Measurements from ENCODE around the gene RARRES2.

DNA sequence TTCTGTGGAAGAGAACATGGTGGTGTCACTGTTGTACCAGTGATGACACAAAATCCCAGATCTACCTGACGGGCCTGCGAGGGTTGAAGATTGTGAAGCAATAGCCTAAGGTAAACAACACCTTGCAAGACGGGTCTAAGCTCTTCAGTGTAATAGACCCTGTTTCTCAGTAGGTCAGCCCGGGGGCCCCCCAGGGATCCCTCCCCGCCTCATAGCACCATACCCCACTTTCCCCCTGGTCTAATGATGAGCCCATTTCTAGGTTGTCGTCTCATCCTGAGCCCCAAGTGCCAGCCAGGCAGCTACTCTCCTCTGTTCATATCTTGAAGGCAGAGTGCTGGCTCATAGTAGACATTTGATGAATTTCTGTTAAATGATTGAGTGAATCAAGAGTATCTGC lies 15.5 kb downstream of the RARRES2 start:
- TF ChIP-seq NPAS2 (CRISPR knock-in tag; IDR thresholded peaks at IDR 0.05; ENCODE audit: borderline replicate concordance) (no peak), BHLHE40 (IDR thresholded peaks at IDR 0.05; ENCODE audit: low read depth, low read length) (no peak), JUN (IDR thresholded peaks at IDR 0.05) (no peak), RFX5 (IDR thresholded peaks at IDR 0.05) (no peak), KDM1A (IDR thresholded peaks at IDR 0.05; ENCODE audit: low read depth) (no peak), HDAC2 (IDR thresholded peaks at IDR 0.05) (no peak)
- TF ChIP-seq, protein P1, sequence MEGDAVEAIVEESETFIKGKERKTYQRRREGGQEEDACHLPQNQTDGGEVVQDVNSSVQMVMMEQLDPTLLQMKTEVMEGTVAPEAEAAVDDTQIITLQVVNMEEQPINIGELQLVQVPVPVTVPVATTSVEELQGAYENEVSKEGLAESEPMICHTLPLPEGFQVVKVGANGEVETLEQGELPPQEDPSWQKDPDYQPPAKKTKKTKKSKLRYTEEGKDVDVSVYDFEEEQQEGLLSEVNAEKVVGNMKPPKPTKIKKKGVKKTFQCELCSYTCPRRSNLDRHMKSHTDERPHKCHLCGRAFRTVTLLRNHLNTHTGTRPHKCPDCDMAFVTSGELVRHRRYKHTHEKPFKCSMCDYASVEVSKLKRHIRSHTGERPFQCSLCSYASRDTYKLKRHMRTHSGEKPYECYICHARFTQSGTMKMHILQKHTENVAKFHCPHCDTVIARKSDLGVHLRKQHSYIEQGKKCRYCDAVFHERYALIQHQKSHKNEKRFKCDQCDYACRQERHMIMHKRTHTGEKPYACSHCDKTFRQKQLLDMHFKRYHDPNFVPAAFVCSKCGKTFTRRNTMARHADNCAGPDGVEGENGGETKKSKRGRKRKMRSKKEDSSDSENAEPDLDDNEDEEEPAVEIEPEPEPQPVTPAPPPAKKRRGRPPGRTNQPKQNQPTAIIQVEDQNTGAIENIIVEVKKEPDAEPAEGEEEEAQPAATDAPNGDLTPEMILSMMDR (IDR thresholded peaks at IDR 0.05): no peak
- TF ChIP-seq, protein P2, sequence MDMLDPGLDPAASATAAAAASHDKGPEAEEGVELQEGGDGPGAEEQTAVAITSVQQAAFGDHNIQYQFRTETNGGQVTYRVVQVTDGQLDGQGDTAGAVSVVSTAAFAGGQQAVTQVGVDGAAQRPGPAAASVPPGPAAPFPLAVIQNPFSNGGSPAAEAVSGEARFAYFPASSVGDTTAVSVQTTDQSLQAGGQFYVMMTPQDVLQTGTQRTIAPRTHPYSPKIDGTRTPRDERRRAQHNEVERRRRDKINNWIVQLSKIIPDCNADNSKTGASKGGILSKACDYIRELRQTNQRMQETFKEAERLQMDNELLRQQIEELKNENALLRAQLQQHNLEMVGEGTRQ (IDR thresholded peaks at IDR 0.05): no peak

All from A549 (cell line).